ENCODE results near the gene MOXD1. TPM values are rescaled to one million over a fixed set of nuclear protein-coding genes. Genes with fewer than 3 reads are reported as not detected.
"Not testable (repeated sequence)": the region's sequence is repeated elsewhere in the genome, so short reads cannot be mapped to it uniquely, and the experiment has no call there.

The MOXD1 gene
- total and polyA plus RNA-seq, 2 of the 8 experiments (the other 6 are each of a cell fraction or from before 2014, with no cell fraction given), result 1.6 to 3.5 TPM

GRCh38 chr6:132310151-132310550, 91.1 kb downstream of the MOXD1 start:
- DNase-seq (ENCODE audit: low read depth in 1 of 2, low spot score in 2 of 2), result not testable (repeated sequence)

More at GRCh38 chr6:132310151-132310550, 91.1 kb downstream of the MOXD1 start:
- H3K18ac ChIP-seq (ENCODE audit: extremely low read depth, low read length); H2BK120ac ChIP-seq (replicated peaks; ENCODE audit: low read depth, low read length); H3K14ac ChIP-seq (ENCODE audit: insufficient read length); H2BK5ac ChIP-seq (ENCODE audit: low read depth, low read length); H3K79me2 ChIP-seq (ENCODE audit: control insufficient read depth in 1 of 2, insufficient read depth in 2 of 2, low read length in 2 of 2); H3K23ac ChIP-seq (ENCODE audit: insufficient read length); H2AK5ac ChIP-seq (ENCODE audit: low read depth, low read length); H3K9ac ChIP-seq (replicated peaks in 1 of 4; ENCODE audit: extremely low read depth in 1 of 4, low read depth in 3 of 4, low read length in 3 of 4); H3K4me3 ChIP-seq (ENCODE audit: extremely low read depth in 1 of 4, insufficient read depth in 2 of 4, low read depth in 3 of 4, low read length in 4 of 4); H3K27me3 ChIP-seq (replicated peaks in 1 of 4; ENCODE audit: control insufficient read depth in 3 of 4, extremely low read depth in 1 of 4, insufficient read depth in 3 of 4, low read length in 3 of 4); H3K36me3 ChIP-seq (ENCODE audit: control insufficient read depth in 2 of 4, insufficient read depth in 4 of 4, low read length in 3 of 4); H2AFZ ChIP-seq (ENCODE audit: low read length); H2BK12ac ChIP-seq (ENCODE audit: low read depth, low read length); FAIRE-seq; H4K5ac ChIP-seq (ENCODE audit: insufficient read length, low read depth, low read length); H3K4me2 ChIP-seq (ENCODE audit: insufficient read depth in 1 of 2, low read depth in 2 of 2, low read length in 2 of 2); H3K23me2 ChIP-seq (ENCODE audit: low read depth, low read length); CTCF ChIA-PET (ENCODE audit: partially characterized antibody); H4K20me1 ChIP-seq (replicated peaks in 1 of 2; ENCODE audit: control insufficient read depth in 1 of 2, insufficient read depth in 2 of 2, low read length in 2 of 2); H2BK15ac ChIP-seq (ENCODE audit: low read length); H3K79me1 ChIP-seq (ENCODE audit: low read depth, low read length); H3K27ac ChIP-seq (ENCODE audit: low read depth, low read length); H4K91ac ChIP-seq (replicated peaks; ENCODE audit: insufficient read length, low read length); H3K56ac ChIP-seq (replicated peaks; ENCODE audit: insufficient read length, low read depth, low read length); POLR2A ChIA-PET (ENCODE audit: partially characterized antibody); H3K4me1 ChIP-seq (replicated peaks in 1 of 4; ENCODE audit: control insufficient read depth in 3 of 4, insufficient read depth in 4 of 4, low read length in 3 of 4); H3K9me3 ChIP-seq (ENCODE audit: insufficient read depth in 2 of 2, low read depth in 1 of 2, low read length in 1 of 2); H4K8ac ChIP-seq (ENCODE audit: extremely low read depth, insufficient read depth, low read length); H2BK20ac ChIP-seq (ENCODE audit: low read length); H3K4ac ChIP-seq (replicated peaks; ENCODE audit: insufficient read length, low read depth, low read length): not testable (repeated sequence)
- WGBS, 2 experiments (ENCODE audit: extremely low coverage in 1 of 2, insufficient coverage in 1 of 2, insufficient read length in 1 of 2, insufficient replicate concordance in 2 of 2, low coverage in 1 of 2, low lambda C conversion rate in 2 of 2, missing lambda C conversion rate in 1 of 2), result 94% methylated on average over 4 of the region's 4 CpGs; no CpG with 5 or more reads in 1 of the 2 experiments
